Hepatocyte (in vitro differentiated cells): ENCODE data around the gene PEX13. TPM values are rescaled to one million over a fixed set of nuclear protein-coding genes. Genes with fewer than 3 reads are reported as not detected.

Experiments used
- DNase-seq: peaks from one replicate; pipeline ENCODE4 v3.0.0-alpha.2; 2016; ENCODE audit warnings: low spot score
- H2AFZ ChIP-seq: fragments of 200-600 bp; sonication (generic); 2 replicates; pipeline ENCODE4 v1.6.0; 2016; ENCODE audit warnings: antibody characterized with exemption, mild to moderate bottlenecking
- H3K27ac ChIP-seq: fragments of 200-600 bp; sonication (generic); 2 replicates; pipeline ENCODE4 v1.5.1; 2016; ENCODE audit warnings: mild to moderate bottlenecking
- H3K27me3 ChIP-seq: fragments of 200-600 bp; sonication (generic); 2 replicates; pipeline ENCODE4 v1.6.1; 2016
- H3K36me3 ChIP-seq: fragments of 200-600 bp; sonication (generic); replicated peaks from 2 replicates; pipeline ENCODE4 v1.5.1; 2016; ENCODE audit warnings: low read depth; ENCODE audit not compliant: insufficient read depth
- H3K4me1 ChIP-seq: fragments of 200-600 bp; sonication (generic); 2 replicates; pipeline ENCODE4 v1.5.1; 2016; ENCODE audit warnings: mild to moderate bottlenecking, moderate library complexity; ENCODE audit not compliant: insufficient read depth
- H3K4me2 ChIP-seq: fragments of 200-600 bp; sonication (generic); 2 replicates; pipeline ENCODE4 v1.6.0; 2016
- H3K4me3 ChIP-seq: fragments of 200-600 bp; sonication (generic); 2 replicates; pipeline ENCODE4 v1.5.1; 2016; ENCODE audit warnings: mild to moderate bottlenecking
- H3K79me2 ChIP-seq: fragments of 200-600 bp; sonication (generic); 2 replicates; pipeline ENCODE4 v1.6.0; 2017; ENCODE audit warnings: mild to moderate bottlenecking
- H3K9me2 ChIP-seq: fragments of 200-600 bp; sonication (generic); replicated peaks from 2 replicates; pipeline ENCODE4 v1.6.0; 2017; ENCODE audit warnings: mild to moderate bottlenecking; ENCODE audit not compliant: insufficient read depth
- H3K9me3 ChIP-seq: fragments of 200-600 bp; sonication (generic); 2 replicates; pipeline ENCODE4 v1.5.1; 2016; ENCODE audit warnings: low read depth, mild to moderate bottlenecking
- H4K20me1 ChIP-seq: fragments of 200-600 bp; sonication (generic); 2 replicates; pipeline ENCODE4 v1.6.0; 2016; ENCODE audit warnings: mild to moderate bottlenecking; ENCODE audit not compliant: insufficient read depth, poor library complexity, severe bottlenecking
- CTCF ChIP-seq: fragments of 200-600 bp; sonication (generic); IDR thresholded peaks from 2 replicates; pipeline ENCODE4 v1.5.1; 2016; ENCODE audit warnings: antibody characterized with exemption, mild to moderate bottlenecking; ENCODE audit not compliant: poor library complexity
- EZH2 ChIP-seq: fragments of 200-600 bp; sonication (generic); IDR thresholded peaks from 2 replicates; pipeline ENCODE4 v1.6.1; 2016; ENCODE audit warnings: antibody characterized with exemption, mild to moderate bottlenecking, borderline replicate concordance
- EZH2phosphoT487 ChIP-seq: fragments of 200-600 bp; sonication (generic); IDR thresholded peaks from one replicate; pipeline ENCODE4 v1.6.1; 2018; ENCODE audit warnings: antibody characterized with exemption, mild to moderate bottlenecking, low read depth, moderate library complexity; ENCODE audit not compliant: unreplicated experiment, severe bottlenecking
- WGBS: methylation state at CpG from one replicate; pipeline ENCODE4 v1.1.6; 2016; ENCODE audit warnings: low lambda C conversion rate; ENCODE audit errors: missing lambda C conversion rate; 5-methylcytosine and 5-hydroxymethylcytosine counted together
- polyA plus RNA-seq: library from polyadenylated mRNA; unstranded; fragments of >200 nt; fragmentation: Nextera tagmentation; extraction: Ambion mirVana; gene quantifications from 2 replicates; pipeline ENCODE4 v1.2.1, GENCODE V29; 2016
- total RNA-seq: library from RNA; depleted of rRNA; stranded (reverse); fragments of >200 nt; gene quantifications from 2 replicates; pipeline ENCODE4 v1.2.3, GENCODE V29; 2014

The PEX13 gene
- total and polyA plus RNA-seq, 2 experiments from 2014 or later = 25.2 to 60.0 TPM

- Histone ChIP-seq H3K79me2 (peaks cover 28% of the 10 kb centered on the region), H3K9me3 (no peaks in the 10 kb centered on the region), H3K27me3 (no peaks in the 10 kb centered on the region), H3K27ac (no peak overlapping the region), H3K4me2 (no peak overlapping the region), H3K4me1 (no peaks in the 10 kb centered on the region), H4K20me1 (no peaks in the 10 kb centered on the region), H3K9me2 (no peaks in the 10 kb centered on the region), H2AFZ (no peak overlapping the region), H3K4me3 (no peak overlapping the region), H3K36me3 (no peaks in the 10 kb centered on the region)
- no peak for DNase-seq
- WGBS = 84% methylated on average over 3 of the region's 3 CpGs
- TF ChIP-seq CTCF = no peak
- TF ChIP-seq EZH2 = no peak
- no peak for TF ChIP-seq EZH2phosphoT487
Measured at GRCh38 chr2:61013382-61013781, 4.1 kb upstream of the PEX13 start.

- no peaks in the 10 kb centered on the region for H3K36me3 ChIP-seq
- no peaks in the 10 kb centered on the region for H3K27me3 ChIP-seq
- no peaks in the 10 kb centered on the region for H3K9me2 ChIP-seq
- DNase-seq = no peak
- peaks cover 7% of the 10 kb centered on the region for H4K20me1 ChIP-seq
- H2AFZ ChIP-seq = no peak overlapping the region
- no peaks in the 10 kb centered on the region for H3K9me3 ChIP-seq
- H3K27ac ChIP-seq = peak overlapping the region; percentile 99
- H3K4me1 ChIP-seq = no peaks in the 10 kb centered on the region
- WGBS = 92% methylated on average over 3 of the region's 3 CpGs
- no peak for TF ChIP-seq EZH2
- no peak for TF ChIP-seq EZH2phosphoT487
- no peak for TF ChIP-seq CTCF
- no peak overlapping the region for H3K4me3 ChIP-seq
- H3K4me2 ChIP-seq = no peak overlapping the region
- H3K79me2 ChIP-seq = peaks cover 42% of the 10 kb centered on the region
Measured at GRCh38 chr2:61014763-61015162, 2.8 kb upstream of the PEX13 start.

GRCh38 chr2:61015976-61016375, 1.5 kb upstream of the PEX13 start:
- 42% methylated on average over 2 of the region's 2 CpGs for WGBS
- no peaks in the 10 kb centered on the region for H3K9me2 ChIP-seq
- TF ChIP-seq EZH2 (no peak), EZH2phosphoT487 (no peak), CTCF (no peak)
- H3K27me3 ChIP-seq = no peaks in the 10 kb centered on the region
- no peaks in the 10 kb centered on the region for H3K4me1 ChIP-seq
- peaks cover 18% of the 10 kb centered on the region for H4K20me1 ChIP-seq
- H2AFZ ChIP-seq = peak overlapping the region; percentile 89
- H3K79me2 ChIP-seq = peaks cover 54% of the 10 kb centered on the region
- H3K9me3 ChIP-seq = no peaks in the 10 kb centered on the region
- H3K4me2 ChIP-seq = peak overlapping the region; percentile 82
- no peaks in the 10 kb centered on the region for H3K36me3 ChIP-seq
- peak overlapping the region; percentile 90 for H3K4me3 ChIP-seq
- no peak for DNase-seq
- peak overlapping the region; percentile 99 for H3K27ac ChIP-seq
